K562 (cell line): ENCODE results near the gene CD6. TPM values are rescaled to one million over a fixed set of nuclear protein-coding genes. Genes with fewer than 3 reads are reported as not detected.

Source experiments
- ATAC-seq: fragments of 200-7000 bp; cut with Tn5 transposase; 3 replicates; pipeline ENCODE4 v1.9.1; 2020; ENCODE audit warnings: moderate library complexity
- BruUV-seq: library from RNA; stranded (reverse); fragments of 400-500 nt; replicated peaks from 2 replicates; lab custom pipeline; 2021; lab: Mats Ljungman, UMichigan
- CTCF ChIA-PET: fragments of 300-600 bp; formaldehyde crosslinking; extraction: SDS; loops from one replicate; lab custom pipeline; 2021; ENCODE audit warnings: low intra/inter-chr PET ratio; lab: Yijun Ruan, JAX
- POLR2A ChIA-PET: fragments of 300-600, 350-650 bp; sonication (Branson Sonifier 250); formaldehyde crosslinking; extraction: SDS; loops from one replicate; lab custom pipeline; 2021; ENCODE audit warnings: antibody characterized with exemption, inconsistent platforms; lab: Yijun Ruan, JAX
- DNase-seq, 4 experiments: peaks; one replicate each; pipeline versions ENCODE4 v3.0.0 to v3.0.0-alpha.2; 2011 to 2018; ENCODE audit warnings: low spot score in 3 of 4, mixed read lengths in 3 of 4; ENCODE audit errors: extremely low read depth in 1 of 4
- FAIRE-seq: peaks from 2 replicates; lab custom pipeline; 2011; peaks lifted over from hg19 to GRCh38; lab: Jason Lieb, UNC
- H2AFZ ChIP-seq: 2 replicates; pipeline ENCODE4 v1.6.0; 2011; ENCODE audit warnings: low read depth, low read length, control low read depth, inconsistent platforms
- H3K27ac ChIP-seq: fragments of 200-600 bp; 3 replicates; pipeline ENCODE4 v1.8.0; 2011; ENCODE audit warnings: low read depth, mild to moderate bottlenecking, control low read depth, inconsistent platforms, low read length, moderate library complexity, mixed read lengths; ENCODE audit errors: extremely low read depth
- H3K27me3 ChIP-seq, 2 experiments: fragments of 300-600 bp in 1 of 2; 2 replicates in 1 of 2; 3 replicates in 1 of 2; pipeline versions ENCODE4 v1.6.0 to v1.8.0; 2011; ENCODE audit warnings: inconsistent platforms in 2 of 2, low read length in 2 of 2, mild to moderate bottlenecking in 1 of 2, mixed read lengths in 1 of 2, moderate library complexity in 1 of 2; ENCODE audit not compliant: control insufficient read depth in 2 of 2, insufficient read depth in 2 of 2
- H3K36me3 ChIP-seq: fragments of 300-600 bp; 3 replicates; pipeline ENCODE4 v1.8.0; 2011; ENCODE audit warnings: mild to moderate bottlenecking, low read length, inconsistent platforms; ENCODE audit not compliant: control insufficient read depth, insufficient read depth
- H3K4me1 ChIP-seq, 2 experiments: fragments of 200-600 bp in 1 of 2; replicated peaks in 1 of 2; 2 replicates in 1 of 2; 3 replicates in 1 of 2; pipeline versions ENCODE4 v1.5.1 to v1.8.0; 2011; ENCODE audit warnings: inconsistent platforms in 2 of 2, low read length in 2 of 2, mild to moderate bottlenecking in 1 of 2, mixed read lengths in 1 of 2, moderate library complexity in 1 of 2; ENCODE audit not compliant: control insufficient read depth in 2 of 2, insufficient read depth in 2 of 2
- H3K4me2 ChIP-seq: 2 replicates; pipeline ENCODE4 v1.6.1; 2011; ENCODE audit warnings: low read length, control low read depth, inconsistent platforms, mixed read lengths; ENCODE audit not compliant: insufficient read depth
- H3K4me3 ChIP-seq: fragments of 200-600 bp; sonication (generic), shearing (Covaris generic); 2 replicates; pipeline ENCODE4 v1.5.1; 2016; ENCODE audit warnings: control low read depth, inconsistent platforms
- H3K79me2 ChIP-seq: fragments of 200-600 bp; 3 replicates; pipeline ENCODE4 v1.8.0; 2011; ENCODE audit warnings: low read length, inconsistent platforms; ENCODE audit not compliant: control insufficient read depth, insufficient read depth
- H3K9ac ChIP-seq, 2 experiments: 2 replicates each; pipeline versions ENCODE4 v1.6.0 to v1.6.1; 2011; ENCODE audit warnings: low read depth in 2 of 2, low read length in 2 of 2, control low read depth in 1 of 2, inconsistent platforms in 1 of 2, mild to moderate bottlenecking in 1 of 2, mixed read lengths in 1 of 2; ENCODE audit not compliant: insufficient read depth in 1 of 2
- H3K9me1 ChIP-seq: one replicate; pipeline ENCODE4 v1.6.0; 2011; ENCODE audit warnings: inconsistent platforms, mild to moderate bottlenecking, low read length, moderate library complexity; ENCODE audit not compliant: control insufficient read depth, insufficient read depth
- H3K9me3 ChIP-seq: replicated peaks from 2 replicates; pipeline ENCODE4 v1.5.1; 2011; ENCODE audit warnings: low read depth, low read length, inconsistent platforms; ENCODE audit not compliant: control insufficient read depth, insufficient read depth
- H4K20me1 ChIP-seq: replicated peaks from 2 replicates; pipeline ENCODE4 v1.6.1; 2011; ENCODE audit warnings: low read length, inconsistent platforms, mixed read lengths; ENCODE audit not compliant: control insufficient read depth, insufficient read depth
- EHMT2 ChIP-seq: fragments of 450-650 bp; IDR thresholded peaks from 2 replicates; pipeline ENCODE4 v1.6.1; 2018; ENCODE audit warnings: antibody characterized with exemption
- ILK ChIP-seq: fragments of 450-650 bp; IDR thresholded peaks from 2 replicates; pipeline ENCODE4 v1.6.1; 2016; ENCODE audit warnings: missing genetic modification characterization, low read depth, mild to moderate bottlenecking, missing compliant biosample characterization, moderate library complexity, borderline replicate concordance
- MCM5 ChIP-seq: fragments of 450-650 bp; IDR thresholded peaks from 2 replicates; pipeline ENCODE4 v1.6.1; 2016; ENCODE audit warnings: low read depth
- NR2F6 ChIP-seq: fragments of 450-650 bp; formaldehyde crosslinking; IDR thresholded peaks from 2 replicates; pipeline ENCODE4 v1.4.0; 2020; ENCODE audit warnings: mild to moderate bottlenecking
- POLR2A ChIP-seq: fragments of 450-650 bp; conservative IDR thresholded peaks from 2 replicates; pipeline ENCODE4 v1.6.1; 2016
- RBM17 ChIP-seq: fragments of 200-400 bp; formaldehyde crosslinking; IDR thresholded peaks from 2 replicates; pipeline ENCODE4 v1.6.1; 2017; ENCODE audit warnings: low read depth, mild to moderate bottlenecking, low read length, borderline replicate concordance
- SAP30 ChIP-seq: fragments of 200-600 bp; sonication (generic); IDR thresholded peaks from 2 replicates; pipeline ENCODE4 v1.6.1; 2012; ENCODE audit warnings: borderline replicate concordance, low read depth, mild to moderate bottlenecking, moderate library complexity, low read length, control low read depth, inconsistent platforms; ENCODE audit not compliant: insufficient read depth, poor library complexity, severe bottlenecking
- ZNF24 ChIP-seq: fragments of 450-650 bp; IDR thresholded peaks from 2 replicates; pipeline ENCODE4 v1.6.1; 2016
- ZNF644 ChIP-seq: fragments of 200-800 bp; sonication (Bioruptor generic); IDR thresholded peaks from 2 replicates; pipeline ENCODE4 v1.6.1; 2016; ENCODE audit warnings: low read depth, missing genetic modification characterization, missing compliant biosample characterization
- WGBS: fragments of 100-300 bp; shearing (Covaris generic); methylation state at CpG from one replicate; pipeline ENCODE4 v1.1.6; 2016; ENCODE audit warnings: low coverage, mixed read lengths; ENCODE audit not compliant: insufficient coverage; ENCODE audit errors: missing lambda C conversion rate; 5-methylcytosine and 5-hydroxymethylcytosine counted together
- in situ Hi-C: fragments of 300-500 bp; cut with MboI; formaldehyde crosslinking; loops from 4 replicates; pipeline ENCODE4 v1.15.0; 2018; ENCODE audit warnings: inconsistent platforms, mixed read lengths
- intact Hi-C: fragments of 100-400 bp; cut with micrococcal nuclease; formaldehyde crosslinking; loops from 2 replicates; pipeline ENCODE4 v1.14.2; 2022
- polyA plus RNA-seq, 8 experiments: library from polyadenylated mRNA; depleted of rRNA in 4 of 8; stranded (reverse) in 5 of 8; unstranded in 3 of 8; fragments of >200 nt; fragmentation: Nextera tagmentation in 2 of 8; fragmentation: Illumina TruSeq in 1 of 8; extraction: Ambion mirVana in 2 of 8; extraction: Trizol in 1 of 8; gene quantifications; 2 replicates each; pipeline versions ENCODE4 v1.2.1 to v1.2.3, GENCODE V29; 2011 to 2014; ENCODE audit warnings: inconsistent platforms in 1 of 8, missing spikeins in 1 of 8
- total RNA-seq, 7 experiments: library from RNA; depleted of rRNA in 6 of 7; stranded (reverse); fragments of >200 nt in 6 of 7; fragmentation: Illumina TruSeq in 2 of 7; extraction: Trizol in 2 of 7; gene quantifications; 2 replicates each; pipeline versions ENCODE4 v1.2.1 to v1.2.3, GENCODE V29; 2011 to 2021; ENCODE audit warnings: low replicate concordance in 1 of 7
- TF ChIP-seq, protein P1 (sequence below): fragments of 450-650 bp; IDR thresholded peaks from 2 replicates; pipeline ENCODE4 v1.6.1; 2018; ENCODE audit not compliant: partially characterized antibody
- TF ChIP-seq, protein P2 (sequence below): fragments of 200-400 bp; formaldehyde crosslinking; IDR thresholded peaks from 2 replicates; pipeline ENCODE4 v1.6.1; 2017; ENCODE audit warnings: mild to moderate bottlenecking, low read depth, low read length, moderate library complexity
- TF ChIP-seq, protein P3 (sequence below): sonication (generic); formaldehyde crosslinking; IDR thresholded peaks from 2 replicates; pipeline ENCODE4 v1.4.0; 2020; ENCODE audit warnings: mild to moderate bottlenecking, missing genetic modification reagents

Gene CD6
- total and polyA plus RNA-seq, 9 of the 15 experiments (the other 6 are each of a cell fraction or from before 2014, with no cell fraction given), result 0.84 TPM; not detected in 8

DNA sequence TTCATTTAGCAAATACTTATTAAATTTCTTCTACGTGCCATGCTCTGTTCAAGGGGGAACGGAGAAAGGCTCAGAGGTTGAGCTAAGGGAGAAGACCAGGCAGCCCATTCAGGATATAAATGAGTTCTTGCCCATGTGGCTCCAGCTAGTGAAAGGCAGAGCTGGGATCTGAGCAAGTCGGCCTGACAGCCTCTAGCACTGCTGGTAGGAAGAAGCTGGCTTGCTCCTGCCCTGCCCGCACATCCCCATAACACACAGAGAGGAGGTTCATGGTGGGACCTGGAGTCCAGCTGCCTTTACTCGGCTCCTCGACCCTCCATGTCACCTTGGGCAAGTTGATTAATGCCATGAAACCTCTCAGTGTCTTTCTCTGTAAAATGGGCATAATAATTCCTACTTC is 21.5 kb upstream of the CD6 start:
- Histone ChIP-seq H3K79me2 (no peaks in the 10 kb centered on the region), H3K27ac (no peak overlapping the region), H2AFZ (no peak overlapping the region), H3K9me1 (no peaks in the 10 kb centered on the region), H3K4me1 (peaks cover 5 to 6% of the 10 kb centered on the region in 2 experiments; a peak in 4 of 5 replicates), H3K4me2 (no peak overlapping the region), H4K20me1 (peaks cover 6% of the 10 kb centered on the region), H3K4me3 (no peak overlapping the region), H3K27me3 (peaks cover 46 to 74% of the 10 kb centered on the region in 2 experiments), H3K36me3 (no peaks in the 10 kb centered on the region), H3K9ac (no peak overlapping the region), H3K9me3 (no peaks in the 10 kb centered on the region)
- in situ Hi-C loops, result no loop called here
- FAIRE-seq (no peak), DNase-seq (no peak), ATAC-seq (no peak)
- WGBS, result 10% methylated on average over 6 of the region's 6 CpGs
- ChIA-PET POLR2A (interaction anchor here (0.6 kb wide), 1 partner anchor 36 kb away, joined by 3 read pairs; the partner anchor contains the start of gene TMEM109), CTCF (no interaction called here)
- BruUV-seq, result no TSS peak
- TF ChIP-seq, protein P1, sequence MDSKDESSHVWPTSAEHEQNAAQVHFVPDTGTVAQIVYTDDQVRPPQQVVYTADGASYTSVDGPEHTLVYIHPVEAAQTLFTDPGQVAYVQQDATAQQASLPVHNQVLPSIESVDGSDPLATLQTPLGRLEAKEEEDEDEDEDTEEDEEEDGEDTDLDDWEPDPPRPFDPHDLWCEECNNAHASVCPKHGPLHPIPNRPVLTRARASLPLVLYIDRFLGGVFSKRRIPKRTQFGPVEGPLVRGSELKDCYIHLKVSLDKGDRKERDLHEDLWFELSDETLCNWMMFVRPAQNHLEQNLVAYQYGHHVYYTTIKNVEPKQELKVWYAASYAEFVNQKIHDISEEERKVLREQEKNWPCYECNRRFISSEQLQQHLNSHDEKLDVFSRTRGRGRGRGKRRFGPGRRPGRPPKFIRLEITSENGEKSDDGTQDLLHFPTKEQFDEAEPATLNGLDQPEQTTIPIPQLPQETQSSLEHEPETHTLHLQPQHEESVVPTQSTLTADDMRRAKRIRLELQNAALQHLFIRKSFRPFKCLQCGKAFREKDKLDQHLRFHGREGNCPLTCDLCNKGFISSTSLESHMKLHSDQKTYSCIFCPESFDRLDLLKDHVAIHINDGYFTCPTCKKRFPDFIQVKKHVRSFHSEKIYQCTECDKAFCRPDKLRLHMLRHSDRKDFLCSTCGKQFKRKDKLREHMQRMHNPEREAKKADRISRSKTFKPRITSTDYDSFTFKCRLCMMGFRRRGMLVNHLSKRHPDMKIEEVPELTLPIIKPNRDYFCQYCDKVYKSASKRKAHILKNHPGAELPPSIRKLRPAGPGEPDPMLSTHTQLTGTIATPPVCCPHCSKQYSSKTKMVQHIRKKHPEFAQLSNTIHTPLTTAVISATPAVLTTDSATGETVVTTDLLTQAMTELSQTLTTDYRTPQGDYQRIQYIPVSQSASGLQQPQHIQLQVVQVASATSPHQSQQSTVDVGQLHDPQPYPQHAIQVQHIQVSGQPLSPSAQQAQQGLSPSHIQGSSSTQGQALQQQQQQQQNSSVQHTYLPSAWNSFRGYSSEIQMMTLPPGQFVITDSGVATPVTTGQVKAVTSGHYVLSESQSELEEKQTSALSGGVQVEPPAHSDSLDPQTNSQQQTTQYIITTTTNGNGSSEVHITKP, result no peak
- no peak for TF ChIP-seq EHMT2
- no peak for TF ChIP-seq POLR2A
- no peak for TF ChIP-seq MCM5
- no peak for TF ChIP-seq NR2F6
- TF ChIP-seq ZNF644 (tag), result no peak
- TF ChIP-seq RBM17, result no peak
- no peak for TF ChIP-seq SAP30
- TF ChIP-seq, protein P2, sequence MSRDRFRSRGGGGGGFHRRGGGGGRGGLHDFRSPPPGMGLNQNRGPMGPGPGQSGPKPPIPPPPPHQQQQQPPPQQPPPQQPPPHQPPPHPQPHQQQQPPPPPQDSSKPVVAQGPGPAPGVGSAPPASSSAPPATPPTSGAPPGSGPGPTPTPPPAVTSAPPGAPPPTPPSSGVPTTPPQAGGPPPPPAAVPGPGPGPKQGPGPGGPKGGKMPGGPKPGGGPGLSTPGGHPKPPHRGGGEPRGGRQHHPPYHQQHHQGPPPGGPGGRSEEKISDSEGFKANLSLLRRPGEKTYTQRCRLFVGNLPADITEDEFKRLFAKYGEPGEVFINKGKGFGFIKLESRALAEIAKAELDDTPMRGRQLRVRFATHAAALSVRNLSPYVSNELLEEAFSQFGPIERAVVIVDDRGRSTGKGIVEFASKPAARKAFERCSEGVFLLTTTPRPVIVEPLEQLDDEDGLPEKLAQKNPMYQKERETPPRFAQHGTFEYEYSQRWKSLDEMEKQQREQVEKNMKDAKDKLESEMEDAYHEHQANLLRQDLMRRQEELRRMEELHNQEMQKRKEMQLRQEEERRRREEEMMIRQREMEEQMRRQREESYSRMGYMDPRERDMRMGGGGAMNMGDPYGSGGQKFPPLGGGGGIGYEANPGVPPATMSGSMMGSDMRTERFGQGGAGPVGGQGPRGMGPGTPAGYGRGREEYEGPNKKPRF, result no peak
- TF ChIP-seq ILK, result no peak
- TF ChIP-seq, protein P3, sequence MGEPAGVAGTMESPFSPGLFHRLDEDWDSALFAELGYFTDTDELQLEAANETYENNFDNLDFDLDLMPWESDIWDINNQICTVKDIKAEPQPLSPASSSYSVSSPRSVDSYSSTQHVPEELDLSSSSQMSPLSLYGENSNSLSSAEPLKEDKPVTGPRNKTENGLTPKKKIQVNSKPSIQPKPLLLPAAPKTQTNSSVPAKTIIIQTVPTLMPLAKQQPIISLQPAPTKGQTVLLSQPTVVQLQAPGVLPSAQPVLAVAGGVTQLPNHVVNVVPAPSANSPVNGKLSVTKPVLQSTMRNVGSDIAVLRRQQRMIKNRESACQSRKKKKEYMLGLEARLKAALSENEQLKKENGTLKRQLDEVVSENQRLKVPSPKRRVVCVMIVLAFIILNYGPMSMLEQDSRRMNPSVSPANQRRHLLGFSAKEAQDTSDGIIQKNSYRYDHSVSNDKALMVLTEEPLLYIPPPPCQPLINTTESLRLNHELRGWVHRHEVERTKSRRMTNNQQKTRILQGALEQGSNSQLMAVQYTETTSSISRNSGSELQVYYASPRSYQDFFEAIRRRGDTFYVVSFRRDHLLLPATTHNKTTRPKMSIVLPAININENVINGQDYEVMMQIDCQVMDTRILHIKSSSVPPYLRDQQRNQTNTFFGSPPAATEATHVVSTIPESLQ (CRISPR knock-in tag), result no peak
- TF ChIP-seq ZNF24, result no peak
- TF ChIP-seq, all 486 proteins: peak for 0
- intact Hi-C loops, result no loop called here
